Endodermal cell (in vitro differentiated cells): Measurements from ENCODE around the gene DEGS2. TPM values are rescaled to one million over a fixed set of nuclear protein-coding genes. Genes with fewer than 3 reads are reported as not detected.

Source experiments
- DNase-seq: peaks from one replicate; pipeline ENCODE4 v3.0.0-alpha.2; 2017
- H3K27ac ChIP-seq: 2 replicates; pipeline ENCODE4 v1.5.1; 2013; ENCODE audit warnings: mild to moderate bottlenecking, low read depth, low read length, moderate library complexity
- H3K27me3 ChIP-seq: 2 replicates; pipeline ENCODE4 v1.6.1; 2013; ENCODE audit warnings: mild to moderate bottlenecking, low read length, moderate library complexity; ENCODE audit not compliant: insufficient read depth, control insufficient read depth, poor library complexity, severe bottlenecking
- H3K36me3 ChIP-seq: 2 replicates; pipeline ENCODE4 v1.7.0; 2013; ENCODE audit warnings: mild to moderate bottlenecking, low read length, moderate library complexity; ENCODE audit not compliant: control insufficient read depth, insufficient read depth
- H3K4me1 ChIP-seq: one replicate; pipeline ENCODE4 v1.7.0; 2013; ENCODE audit warnings: low read length; ENCODE audit not compliant: control insufficient read depth, insufficient read depth
- H3K4me3 ChIP-seq: 2 replicates; pipeline ENCODE4 v1.5.1; 2013; ENCODE audit warnings: mild to moderate bottlenecking, low read length, moderate library complexity
- H3K9ac ChIP-seq: 2 replicates; pipeline ENCODE4 v1.6.1; 2013; ENCODE audit warnings: mild to moderate bottlenecking, low read length, moderate library complexity; ENCODE audit not compliant: poor library complexity, severe bottlenecking; ENCODE audit errors: extremely low read depth
- H3K9me3 ChIP-seq: 2 replicates; pipeline ENCODE4 v1.6.1; 2013; ENCODE audit warnings: mild to moderate bottlenecking, low read length, moderate library complexity; ENCODE audit not compliant: control insufficient read depth
- H3K27ac Mint-ChIP-seq: 2 replicates; pipeline ENCODE4 v1.8.0; 2020; ENCODE audit warnings: mixed read lengths
- H3K27me3 Mint-ChIP-seq: 2 replicates; pipeline ENCODE4 v1.8.0; 2021; ENCODE audit warnings: mild to moderate bottlenecking, mixed read lengths; ENCODE audit not compliant: insufficient read depth
- H3K36me3 Mint-ChIP-seq: 2 replicates; pipeline ENCODE4 v1.8.0; 2020; ENCODE audit warnings: low read depth, mixed read lengths
- H3K4me1 Mint-ChIP-seq: 2 replicates; pipeline ENCODE4 v1.8.0; 2020; ENCODE audit warnings: mixed read lengths
- H3K4me3 Mint-ChIP-seq: 2 replicates; pipeline ENCODE4 v1.8.0; 2020; ENCODE audit warnings: mild to moderate bottlenecking, moderate library complexity, mixed read lengths
- H3K9me3 Mint-ChIP-seq: 2 replicates; pipeline ENCODE4 v1.8.0; 2020; ENCODE audit warnings: mild to moderate bottlenecking, mixed read lengths
- WGBS, 2 experiments: methylation state at CpG; one replicate each; pipeline versions ENCODE4 v1.1.5 to v1.1.7; 2013; ENCODE audit warnings: missing lambda C conversion rate in 2 of 2, mixed read lengths in 1 of 2; ENCODE audit not compliant: insufficient coverage in 1 of 2, insufficient read length in 1 of 2; 5-methylcytosine and 5-hydroxymethylcytosine counted together
- total RNA-seq, 2 donors: library from RNA; stranded (reverse); fragmentation: NEBNext Ultra II Directional in 1 of 2; extraction: Animal tissue kit (Norgen Biotek cat#: 25700) in 1 of 2; gene quantifications; 2 replicates in 1 of 2; 3 replicates in 1 of 2; pipeline ENCODE4 v1.2.1, GENCODE V29; 2021
- TF ChIP-seq, protein P1 (sequence below): fragments of 200-600 bp; sonication (generic); conservative IDR thresholded peaks from 2 replicates; pipeline ENCODE4 v1.5.0; 2021; ENCODE audit warnings: antibody characterized with exemption, mild to moderate bottlenecking

The DEGS2 gene
- total RNA-seq, 2 donors from 2014 or later: 0.18 to 0.24 TPM

DNA sequence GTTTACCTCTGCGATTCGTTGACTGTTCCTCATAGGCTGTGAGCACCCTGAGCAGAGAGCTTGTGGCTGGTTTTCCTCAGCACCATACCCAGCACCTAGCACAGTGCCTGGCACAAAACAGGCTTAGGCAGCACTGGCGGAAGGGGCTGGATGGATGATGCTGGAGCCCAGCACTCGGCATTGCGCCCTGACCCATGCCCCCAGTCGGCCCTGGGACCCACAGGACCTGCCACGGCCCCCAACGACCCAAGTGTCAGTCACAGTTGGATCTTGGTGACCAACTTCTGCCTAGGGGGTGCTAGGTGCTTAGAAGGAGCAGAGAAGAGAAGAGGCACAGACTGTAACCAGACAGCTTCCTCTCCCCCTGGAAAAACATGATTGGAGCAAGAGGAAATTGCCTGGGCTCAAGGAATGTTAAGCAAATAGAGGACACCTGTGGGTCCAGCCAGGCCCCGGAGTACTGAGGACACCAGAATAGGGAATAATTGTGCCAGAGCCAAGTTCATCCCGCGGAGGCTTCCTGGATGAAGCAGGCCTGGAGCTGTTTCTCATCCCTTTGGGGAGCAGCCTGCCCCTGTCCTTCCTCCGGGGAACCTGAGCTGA, 31.5 kb downstream of the DEGS2 start:
- no peak overlapping the region for H3K4me3 Mint-ChIP-seq
- no peak for DNase-seq
- H3K9me3 ChIP-seq: no peaks in the 10 kb centered on the region
- TF ChIP-seq, protein P1, sequence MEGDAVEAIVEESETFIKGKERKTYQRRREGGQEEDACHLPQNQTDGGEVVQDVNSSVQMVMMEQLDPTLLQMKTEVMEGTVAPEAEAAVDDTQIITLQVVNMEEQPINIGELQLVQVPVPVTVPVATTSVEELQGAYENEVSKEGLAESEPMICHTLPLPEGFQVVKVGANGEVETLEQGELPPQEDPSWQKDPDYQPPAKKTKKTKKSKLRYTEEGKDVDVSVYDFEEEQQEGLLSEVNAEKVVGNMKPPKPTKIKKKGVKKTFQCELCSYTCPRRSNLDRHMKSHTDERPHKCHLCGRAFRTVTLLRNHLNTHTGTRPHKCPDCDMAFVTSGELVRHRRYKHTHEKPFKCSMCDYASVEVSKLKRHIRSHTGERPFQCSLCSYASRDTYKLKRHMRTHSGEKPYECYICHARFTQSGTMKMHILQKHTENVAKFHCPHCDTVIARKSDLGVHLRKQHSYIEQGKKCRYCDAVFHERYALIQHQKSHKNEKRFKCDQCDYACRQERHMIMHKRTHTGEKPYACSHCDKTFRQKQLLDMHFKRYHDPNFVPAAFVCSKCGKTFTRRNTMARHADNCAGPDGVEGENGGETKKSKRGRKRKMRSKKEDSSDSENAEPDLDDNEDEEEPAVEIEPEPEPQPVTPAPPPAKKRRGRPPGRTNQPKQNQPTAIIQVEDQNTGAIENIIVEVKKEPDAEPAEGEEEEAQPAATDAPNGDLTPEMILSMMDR: no peak
- WGBS, 2 experiments: 84 to 89% methylated on average over 10 to 12 of the region's 12 CpGs
- H3K27me3 Mint-ChIP-seq: no peaks in the 10 kb centered on the region
- H3K4me1 ChIP-seq: peaks cover 9% of the 10 kb centered on the region
- H3K4me3 ChIP-seq: no peak overlapping the region
- no peaks in the 10 kb centered on the region for H3K9me3 Mint-ChIP-seq
- no peak overlapping the region for H3K9ac ChIP-seq
- no peak overlapping the region for H3K27ac ChIP-seq
- H3K27me3 ChIP-seq: no peaks in the 10 kb centered on the region
- peaks cover 15% of the 10 kb centered on the region for H3K36me3 ChIP-seq
- peaks cover 16% of the 10 kb centered on the region for H3K36me3 Mint-ChIP-seq
- H3K4me1 Mint-ChIP-seq: peaks cover 9% of the 10 kb centered on the region
- H3K27ac Mint-ChIP-seq: no peak overlapping the region

DNA sequence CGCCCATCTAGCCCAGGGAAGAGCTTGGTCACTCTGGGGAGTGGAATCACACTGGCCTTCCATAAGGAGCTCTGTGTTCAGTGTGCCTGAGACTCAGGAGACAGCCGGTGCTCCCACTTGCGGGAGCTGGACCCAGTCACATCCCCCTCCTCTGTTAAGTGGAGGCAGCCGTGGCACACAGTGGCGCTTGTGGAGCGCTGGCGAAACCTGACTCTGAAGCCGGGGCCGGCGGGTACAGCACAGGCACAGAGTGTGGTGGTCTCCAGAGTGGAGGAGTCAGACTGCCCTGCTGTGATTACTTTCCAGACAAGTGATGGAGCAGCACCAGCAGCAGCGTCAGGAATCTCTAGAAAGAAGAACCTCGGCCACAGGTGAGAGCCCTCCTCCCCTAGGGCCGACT, 33.0 kb downstream of the DEGS2 start:
- Histone ChIP-seq H3K9ac (no peak overlapping the region), H3K36me3 (peaks cover 8% of the 10 kb centered on the region), H3K27me3 (no peaks in the 10 kb centered on the region), H3K9me3 (no peaks in the 10 kb centered on the region), H3K27ac (no peak overlapping the region), H3K4me1 (peaks cover 8% of the 10 kb centered on the region), H3K4me3 (no peak overlapping the region)
- peaks cover 7% of the 10 kb centered on the region for H3K4me1 Mint-ChIP-seq
- no peaks in the 10 kb centered on the region for H3K9me3 Mint-ChIP-seq
- no peaks in the 10 kb centered on the region for H3K27me3 Mint-ChIP-seq
- no peak for DNase-seq
- TF ChIP-seq, protein P1: no peak
- H3K36me3 Mint-ChIP-seq: peaks cover 12% of the 10 kb centered on the region
- WGBS, 2 experiments: 92 to 94% methylated on average over 10 to 13 of the region's 13 CpGs
- no peak overlapping the region for H3K4me3 Mint-ChIP-seq
- H3K27ac Mint-ChIP-seq: no peak overlapping the region

DNA sequence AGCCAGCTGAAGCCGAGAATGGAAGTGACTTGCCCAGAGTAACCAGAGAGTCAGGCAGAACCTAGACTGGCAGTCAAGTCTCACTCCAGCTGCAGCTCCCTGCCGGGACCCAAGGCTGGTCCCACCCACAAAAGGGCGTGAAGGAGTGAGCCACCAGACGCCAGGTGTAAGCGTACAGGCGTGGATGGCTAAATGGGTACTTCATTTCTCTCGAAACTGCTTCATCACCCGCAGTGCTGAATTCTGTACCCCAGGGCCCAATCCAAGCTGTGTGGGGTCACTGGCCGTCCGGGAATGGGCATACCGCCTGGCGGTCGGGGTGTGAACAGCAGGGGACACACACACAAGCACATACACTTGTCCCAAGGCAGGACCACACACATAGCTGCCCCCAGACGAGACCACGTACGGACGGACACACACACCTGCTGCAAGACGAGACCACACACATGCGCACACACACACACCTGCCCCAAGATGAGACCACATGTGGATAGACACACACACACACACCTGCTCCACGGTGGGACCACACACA, 34.8 kb downstream of the DEGS2 start:
- no peaks in the 10 kb centered on the region for H3K9me3 ChIP-seq
- no peaks in the 10 kb centered on the region for H3K4me1 ChIP-seq
- no peaks in the 10 kb centered on the region for H3K9me3 Mint-ChIP-seq
- TF ChIP-seq, protein P1: no peak
- no peak overlapping the region for H3K4me3 ChIP-seq
- H3K4me3 Mint-ChIP-seq: no peak overlapping the region
- no peak for DNase-seq
- H3K9ac ChIP-seq: no peak overlapping the region
- no peaks in the 10 kb centered on the region for H3K4me1 Mint-ChIP-seq
- peaks cover 8% of the 10 kb centered on the region for H3K36me3 ChIP-seq
- H3K27me3 Mint-ChIP-seq: no peaks in the 10 kb centered on the region
- no peaks in the 10 kb centered on the region for H3K27me3 ChIP-seq
- WGBS, 2 experiments: 92 to 93% methylated on average over 4 to 20 of the region's 20 CpGs
- H3K27ac Mint-ChIP-seq: peak overlapping the region; percentile 26
- H3K36me3 Mint-ChIP-seq: peaks cover 10% of the 10 kb centered on the region
- H3K27ac ChIP-seq: no peak overlapping the region
